Measurements from ENCODE around the gene GGPS1.

Gene GGPS1

DNA sequence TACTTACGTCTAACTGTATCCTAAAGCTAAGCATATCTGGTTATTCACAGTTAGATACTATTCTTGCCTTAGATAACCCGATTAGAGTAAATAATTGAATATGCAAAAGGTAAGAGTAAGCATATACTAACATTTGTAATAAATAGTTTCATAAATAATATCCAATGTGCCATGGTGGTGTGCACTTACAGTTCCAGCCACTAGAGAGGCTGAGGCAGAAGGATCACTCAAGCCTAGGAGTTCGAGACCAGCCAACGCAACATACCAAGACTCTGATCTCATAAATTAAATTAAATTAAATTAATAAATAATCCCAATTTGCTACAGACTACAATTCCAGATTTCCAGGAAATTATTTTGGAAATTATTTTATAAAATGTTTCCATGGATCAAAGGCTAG is 12.6 kb upstream of the GGPS1 start:
- no peak for TF ChIP-seq USF1 (IDR thresholded peaks at IDR 0.05)
- no peak for TF ChIP-seq TEAD4 (IDR thresholded peaks at IDR 0.05)
- TF ChIP-seq EP300 (IDR thresholded peaks at IDR 0.05; ENCODE audit: borderline replicate concordance): no peak
- TF ChIP-seq REST (IDR thresholded peaks at IDR 0.05; ENCODE audit: low read depth): no peak
- TF ChIP-seq ZBTB7A (IDR thresholded peaks at IDR 0.05; ENCODE audit: low read depth): no peak

DNA sequence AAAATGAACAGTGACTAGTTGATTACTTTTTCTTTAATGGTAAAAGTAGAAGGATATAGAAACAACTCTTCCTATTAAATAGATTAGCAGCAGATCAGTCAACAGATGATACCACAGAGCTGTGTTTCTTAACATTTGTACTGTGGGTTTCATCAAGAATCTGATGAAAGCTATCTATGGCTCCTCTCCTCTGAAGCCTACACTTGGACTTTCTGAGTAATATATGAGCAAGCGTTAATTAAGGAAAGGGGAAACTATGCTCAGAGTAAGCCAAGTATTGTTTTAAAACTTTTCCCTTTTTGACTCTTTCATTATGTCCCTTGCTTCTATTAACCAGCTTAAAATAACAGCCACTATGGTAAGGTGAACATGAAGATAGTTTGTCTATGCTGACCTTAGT is 11.2 kb upstream of the GGPS1 start:
- TF ChIP-seq NFIC (IDR thresholded peaks at IDR 0.05): no peak
- TF ChIP-seq USF1 (IDR thresholded peaks at IDR 0.05): no peak
- TF ChIP-seq FOXM1 (IDR thresholded peaks at IDR 0.05; ENCODE audit: borderline replicate concordance, low read depth): no peak
- TF ChIP-seq REST (IDR thresholded peaks at IDR 0.05; ENCODE audit: low read depth): no peak
- no peak for TF ChIP-seq EGR1 (IDR thresholded peaks at IDR 0.05)
- TF ChIP-seq YY1 (IDR thresholded peaks at IDR 0.05; ENCODE audit: low read depth): no peak
- TF ChIP-seq RAD21 (IDR thresholded peaks at IDR 0.05; ENCODE audit: low read depth): no peak
- TF ChIP-seq CEBPB (IDR thresholded peaks at IDR 0.05): no peak
- no peak for TF ChIP-seq MAX (IDR thresholded peaks at IDR 0.05)
- no peak for TF ChIP-seq TAF1 (IDR thresholded peaks at IDR 0.05; ENCODE audit: low read depth)
- TF ChIP-seq EP300 (IDR thresholded peaks at IDR 0.05; ENCODE audit: borderline replicate concordance): no peak

DNA sequence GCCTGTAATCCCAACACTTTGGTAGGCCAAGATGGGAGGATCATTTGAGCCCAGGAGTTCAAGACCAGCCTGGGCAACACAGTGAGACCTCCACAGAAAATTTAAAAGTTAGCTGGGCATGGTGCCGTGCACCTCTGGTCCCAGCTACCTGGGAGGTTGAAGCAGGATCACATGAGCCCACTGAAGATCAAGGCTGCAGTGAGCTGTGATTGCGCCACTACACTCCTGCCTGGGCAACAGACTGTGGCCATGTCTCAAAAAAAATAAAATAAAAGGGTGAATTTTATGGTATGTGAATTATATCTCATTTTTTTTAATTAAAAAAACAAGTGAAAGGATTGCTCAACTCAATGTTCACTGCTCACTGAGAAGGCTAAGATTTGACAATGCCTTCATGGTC is 9.1 kb upstream of the GGPS1 start:
- TF ChIP-seq TCF12 (IDR thresholded peaks at IDR 0.05; ENCODE audit: low read depth) (no peak), YY1 (IDR thresholded peaks at IDR 0.05; ENCODE audit: low read depth) (no peak), ZBTB7A (IDR thresholded peaks at IDR 0.05; ENCODE audit: low read depth) (no peak), FOXM1 (IDR thresholded peaks at IDR 0.05; ENCODE audit: borderline replicate concordance, low read depth) (no peak), REST (IDR thresholded peaks at IDR 0.05; ENCODE audit: low read depth) (no peak), RAD21 (IDR thresholded peaks at IDR 0.05; ENCODE audit: low read depth) (no peak), CEBPB (IDR thresholded peaks at IDR 0.05) (no peak), MAX (IDR thresholded peaks at IDR 0.05) (no peak), TEAD4 (IDR thresholded peaks at IDR 0.05) (no peak), EP300 (IDR thresholded peaks at IDR 0.05; ENCODE audit: borderline replicate concordance) (no peak), NFIC (IDR thresholded peaks at IDR 0.05) (no peak), CREB1 (IDR thresholded peaks at IDR 0.05; ENCODE audit: low read depth) (no peak), TAF1 (IDR thresholded peaks at IDR 0.05; ENCODE audit: low read depth) (no peak), USF1 (IDR thresholded peaks at IDR 0.05) (no peak), EGR1 (IDR thresholded peaks at IDR 0.05) (no peak)

DNA sequence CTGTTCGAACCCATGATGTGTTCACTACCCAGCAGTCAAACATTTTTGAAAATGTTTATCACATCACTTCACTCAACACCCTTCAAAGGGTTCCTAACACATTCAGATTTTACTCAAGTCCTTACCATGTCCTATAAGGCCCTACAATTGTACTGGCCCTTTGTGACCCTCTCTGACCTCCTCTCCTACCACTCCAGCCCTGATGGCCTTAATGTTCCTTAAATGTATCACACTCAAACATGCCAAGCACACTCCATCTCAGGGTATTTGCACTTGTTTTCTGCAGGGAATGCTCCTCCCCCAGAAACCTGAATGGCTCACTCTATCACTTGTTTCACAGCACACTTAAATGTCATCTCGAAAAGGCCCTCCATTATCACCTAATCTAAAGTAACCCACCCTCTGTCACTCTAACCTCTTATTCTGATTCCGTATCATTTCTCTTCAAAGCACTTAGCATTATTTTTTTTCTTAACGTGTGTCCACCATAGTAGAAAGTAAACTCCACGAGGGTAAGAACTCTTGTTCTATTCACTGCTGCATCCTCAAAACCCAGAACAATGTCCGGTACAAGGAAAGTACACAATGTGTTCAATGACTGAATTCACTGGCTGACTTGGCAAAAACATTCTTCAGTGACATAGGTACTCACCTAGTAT is 7.7 kb upstream of the GGPS1 start:
- no peak for TF ChIP-seq FOXM1 (IDR thresholded peaks at IDR 0.05; ENCODE audit: borderline replicate concordance, low read depth)
- no peak for TF ChIP-seq TAF1 (IDR thresholded peaks at IDR 0.05; ENCODE audit: low read depth)
- no peak for TF ChIP-seq USF1 (IDR thresholded peaks at IDR 0.05)
- TF ChIP-seq EP300 (IDR thresholded peaks at IDR 0.05; ENCODE audit: borderline replicate concordance): no peak
- no peak for TF ChIP-seq MAX (IDR thresholded peaks at IDR 0.05)
- TF ChIP-seq EGR1 (IDR thresholded peaks at IDR 0.05): no peak
- no peak for TF ChIP-seq CREB1 (IDR thresholded peaks at IDR 0.05; ENCODE audit: low read depth)
- TF ChIP-seq YY1 (IDR thresholded peaks at IDR 0.05; ENCODE audit: low read depth): no peak
- no peak for TF ChIP-seq NFIC (IDR thresholded peaks at IDR 0.05)
- no peak for TF ChIP-seq TCF12 (IDR thresholded peaks at IDR 0.05; ENCODE audit: low read depth)
- no peak for TF ChIP-seq TEAD4 (IDR thresholded peaks at IDR 0.05)
- TF ChIP-seq ZBTB7A (IDR thresholded peaks at IDR 0.05; ENCODE audit: low read depth): no peak
- TF ChIP-seq CEBPB (IDR thresholded peaks at IDR 0.05): no peak
- TF ChIP-seq RAD21 (IDR thresholded peaks at IDR 0.05; ENCODE audit: low read depth): no peak

Measured in Ishikawa (cell line).